GM12864 (cell line): ENCODE data around the gene RNF126.

Source experiments
- DNase-seq: peaks from one replicate; pipeline ENCODE4 v3.0.0-alpha.2; 2011; ENCODE audit warnings: low read depth
- H3K4me3 ChIP-seq: 2 replicates; pipeline ENCODE4 v1.5.1; 2011; ENCODE audit warnings: mild to moderate bottlenecking, low read depth, low read length, control low read depth
- CTCF ChIP-seq: IDR thresholded peaks from 2 replicates; pipeline ENCODE4 v1.5.1; 2011; ENCODE audit warnings: low read depth, mild to moderate bottlenecking, moderate library complexity, low read length, control low read depth, inconsistent platforms; ENCODE audit errors: missing control alignments

The RNF126 gene

GRCh38 chr19:690203-690602, 27.2 kb upstream of the RNF126 start:
- H3K4me3 ChIP-seq = no peak overlapping the region
- no peak for TF ChIP-seq CTCF
- DNase-seq = no peak

- no peak overlapping the region for H3K4me3 ChIP-seq
- no peak for DNase-seq
- no peak for TF ChIP-seq CTCF
These were observed 26.0 kb upstream of the RNF126 start for GRCh38 chr19:688992-689391.

GRCh38 chr19:688214-688613, 25.2 kb upstream of the RNF126 start:
- no peak for TF ChIP-seq CTCF
- H3K4me3 ChIP-seq = no peak overlapping the region
- DNase-seq = no peak

- H3K4me3 ChIP-seq = no peak overlapping the region
- DNase-seq = no peak
- TF ChIP-seq CTCF = no peak
These were observed 24.7 kb upstream of the RNF126 start for GRCh38 chr19:687569-688166.

DNA sequence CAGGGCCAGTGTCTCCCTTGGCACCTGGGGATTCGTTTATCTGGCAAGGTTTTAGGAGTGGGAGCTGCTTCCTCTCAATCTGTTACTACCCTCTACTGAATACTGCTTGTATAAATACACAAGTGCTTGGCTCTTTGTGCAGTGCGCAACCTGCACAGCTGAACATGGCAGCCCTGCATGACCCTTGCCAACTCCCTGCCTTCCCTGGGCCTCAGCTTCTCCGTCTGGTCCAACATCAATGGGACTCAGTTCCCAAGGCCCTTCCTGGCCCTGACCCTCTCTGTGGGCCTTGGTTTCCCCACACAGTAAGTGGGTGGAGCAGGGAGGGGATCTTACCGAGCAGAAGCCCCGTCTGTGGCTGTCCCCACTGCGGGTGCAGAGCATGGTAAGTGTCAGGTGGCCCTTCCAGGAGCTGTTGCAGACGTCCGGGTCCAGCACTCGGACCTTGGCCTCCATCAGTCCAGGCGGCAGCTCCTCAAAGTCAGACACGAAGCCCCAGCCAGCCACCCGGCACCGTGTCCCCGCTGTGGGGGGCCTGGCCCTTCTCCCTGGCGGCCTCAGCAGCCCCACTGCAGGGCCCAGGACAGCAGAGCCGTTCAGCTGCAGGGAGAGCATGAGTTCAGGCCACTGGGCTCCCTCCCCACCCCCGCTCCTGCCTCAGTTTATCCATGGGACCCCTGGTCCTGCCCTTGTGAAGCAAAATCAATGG, 23.7 kb upstream of the RNF126 start:
- no peak for TF ChIP-seq CTCF
- DNase-seq = no peak
- H3K4me3 ChIP-seq = no peak overlapping the region

DNA sequence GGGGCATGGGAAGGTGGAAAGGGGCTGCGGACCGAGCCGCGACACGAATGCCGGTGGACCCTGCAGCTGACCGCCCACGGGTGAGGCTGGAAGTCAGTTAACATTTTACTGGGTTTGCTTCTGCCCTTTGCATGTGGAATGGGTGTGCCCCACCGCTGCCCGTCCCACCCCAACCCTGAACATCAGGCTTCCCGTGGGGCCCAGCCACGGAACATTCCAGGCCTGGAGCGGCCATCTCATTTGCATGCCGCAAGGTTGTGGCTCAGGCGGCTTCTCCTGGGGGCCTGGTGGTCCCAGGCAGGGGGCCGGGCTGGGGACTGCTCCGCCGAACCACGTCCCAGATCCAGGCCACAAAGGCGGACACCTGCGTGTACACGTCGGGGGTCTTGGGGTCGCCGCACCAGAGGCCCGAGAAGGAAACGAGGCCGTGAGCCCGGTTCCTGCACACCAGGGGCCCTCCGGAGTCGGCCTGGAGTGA, 22.5 kb upstream of the RNF126 start:
- DNase-seq = no peak
- no peak overlapping the region for H3K4me3 ChIP-seq
- TF ChIP-seq CTCF = no peak
